ENCODE results near the gene SHLD1.

Gene SHLD1

DNA sequence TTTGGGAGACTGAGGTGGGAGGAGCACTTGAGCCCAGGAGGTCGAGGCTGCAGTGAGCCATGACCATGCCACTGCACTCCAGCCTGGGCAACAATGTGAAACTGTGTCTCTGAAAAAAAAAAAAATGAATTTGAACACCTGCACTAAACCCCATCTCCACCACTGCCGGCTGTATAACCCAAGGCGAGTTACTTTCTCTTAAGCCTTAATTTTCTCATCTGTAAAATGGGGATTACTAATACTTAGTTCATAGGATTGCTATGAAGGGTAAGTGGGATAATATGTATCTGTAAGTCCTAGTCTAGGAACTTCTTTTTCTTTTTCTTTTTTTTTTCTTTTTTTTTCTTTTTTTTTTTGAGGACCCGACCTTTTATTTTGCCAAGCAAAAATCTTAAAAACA is 61.5 kb downstream of the SHLD1 start:
- Histone ChIP-seq H3K4me3 (ENCODE audit: low read depth in 1 of 2, low read length in 1 of 2) (no peak overlapping the region), H3K27ac (no peak overlapping the region), H3K27me3 (no peaks in the 10 kb centered on the region), H3K4me1 (ENCODE audit: control insufficient read depth in 1 of 2, insufficient read depth in 1 of 2, low read depth in 1 of 2, low read length in 1 of 2) (no peaks in the 10 kb centered on the region), H3K36me3 (no peaks in the 10 kb centered on the region), H3K9me3 (no peaks in the 10 kb centered on the region)
- TF ChIP-seq, protein P1, sequence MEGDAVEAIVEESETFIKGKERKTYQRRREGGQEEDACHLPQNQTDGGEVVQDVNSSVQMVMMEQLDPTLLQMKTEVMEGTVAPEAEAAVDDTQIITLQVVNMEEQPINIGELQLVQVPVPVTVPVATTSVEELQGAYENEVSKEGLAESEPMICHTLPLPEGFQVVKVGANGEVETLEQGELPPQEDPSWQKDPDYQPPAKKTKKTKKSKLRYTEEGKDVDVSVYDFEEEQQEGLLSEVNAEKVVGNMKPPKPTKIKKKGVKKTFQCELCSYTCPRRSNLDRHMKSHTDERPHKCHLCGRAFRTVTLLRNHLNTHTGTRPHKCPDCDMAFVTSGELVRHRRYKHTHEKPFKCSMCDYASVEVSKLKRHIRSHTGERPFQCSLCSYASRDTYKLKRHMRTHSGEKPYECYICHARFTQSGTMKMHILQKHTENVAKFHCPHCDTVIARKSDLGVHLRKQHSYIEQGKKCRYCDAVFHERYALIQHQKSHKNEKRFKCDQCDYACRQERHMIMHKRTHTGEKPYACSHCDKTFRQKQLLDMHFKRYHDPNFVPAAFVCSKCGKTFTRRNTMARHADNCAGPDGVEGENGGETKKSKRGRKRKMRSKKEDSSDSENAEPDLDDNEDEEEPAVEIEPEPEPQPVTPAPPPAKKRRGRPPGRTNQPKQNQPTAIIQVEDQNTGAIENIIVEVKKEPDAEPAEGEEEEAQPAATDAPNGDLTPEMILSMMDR (IDR thresholded peaks at IDR 0.05), result no peak

DNA sequence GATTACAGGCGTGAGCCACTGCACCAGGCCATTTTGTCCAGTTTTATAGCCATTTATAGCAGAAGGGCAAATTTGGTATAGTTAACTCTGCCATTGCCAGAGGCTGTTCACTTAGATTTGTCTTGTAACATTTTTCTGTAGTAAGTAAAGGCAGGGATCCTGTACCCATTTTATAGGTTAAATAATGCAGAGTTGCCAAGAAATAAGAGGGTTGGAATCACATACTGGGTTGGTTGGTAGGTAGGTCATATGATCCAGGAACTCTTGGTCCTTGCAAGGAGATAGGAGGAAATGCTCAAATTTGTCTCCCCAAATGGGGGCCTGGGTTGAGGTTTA is 68.1 kb downstream of the SHLD1 start:
- TF ChIP-seq, protein P1 (IDR thresholded peaks at IDR 0.05), result no peak
- Histone ChIP-seq H3K36me3 (no peaks in the 10 kb centered on the region), H3K27ac (no peak overlapping the region), H3K9me3 (no peaks in the 10 kb centered on the region), H3K4me1 (ENCODE audit: control insufficient read depth in 1 of 2, insufficient read depth in 1 of 2, low read depth in 1 of 2, low read length in 1 of 2) (peaks cover 14% of the 10 kb centered on the region in 2 experiments), H3K27me3 (no peaks in the 10 kb centered on the region), H3K4me3 (ENCODE audit: low read depth in 1 of 2, low read length in 1 of 2) (no peak overlapping the region)

DNA sequence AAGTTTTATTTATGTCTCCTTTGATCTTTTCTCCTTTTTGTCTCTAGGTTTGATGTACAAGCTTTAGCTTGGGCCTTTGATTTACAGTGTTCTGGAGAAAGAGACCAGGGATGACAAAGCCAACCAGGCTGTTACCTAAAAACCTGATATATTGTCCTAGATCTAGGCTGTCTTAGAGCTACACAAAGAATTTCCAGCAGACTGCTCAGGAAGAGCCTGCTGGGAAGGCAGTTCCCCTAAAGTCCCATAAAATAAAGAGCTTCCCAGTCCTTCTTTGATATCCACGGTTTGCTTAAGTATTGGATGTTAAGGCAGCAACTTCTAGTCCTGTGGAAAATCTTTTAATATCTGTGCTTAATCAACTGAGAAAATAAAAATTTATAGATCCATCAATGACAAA is 70.5 kb downstream of the SHLD1 start:
- H3K9me3 ChIP-seq, result no peaks in the 10 kb centered on the region
- no peak overlapping the region for H3K4me3 ChIP-seq (ENCODE audit: low read depth in 1 of 2, low read length in 1 of 2)
- no peak overlapping the region for H3K27ac ChIP-seq
- TF ChIP-seq, protein P1 (IDR thresholded peaks at IDR 0.05), result no peak
- H3K36me3 ChIP-seq, result no peaks in the 10 kb centered on the region
- peaks cover 15 to 20% of the 10 kb centered on the region in 2 experiments for H3K4me1 ChIP-seq (ENCODE audit: control insufficient read depth in 1 of 2, insufficient read depth in 1 of 2, low read depth in 1 of 2, low read length in 1 of 2)
- H3K27me3 ChIP-seq, result no peaks in the 10 kb centered on the region

DNA sequence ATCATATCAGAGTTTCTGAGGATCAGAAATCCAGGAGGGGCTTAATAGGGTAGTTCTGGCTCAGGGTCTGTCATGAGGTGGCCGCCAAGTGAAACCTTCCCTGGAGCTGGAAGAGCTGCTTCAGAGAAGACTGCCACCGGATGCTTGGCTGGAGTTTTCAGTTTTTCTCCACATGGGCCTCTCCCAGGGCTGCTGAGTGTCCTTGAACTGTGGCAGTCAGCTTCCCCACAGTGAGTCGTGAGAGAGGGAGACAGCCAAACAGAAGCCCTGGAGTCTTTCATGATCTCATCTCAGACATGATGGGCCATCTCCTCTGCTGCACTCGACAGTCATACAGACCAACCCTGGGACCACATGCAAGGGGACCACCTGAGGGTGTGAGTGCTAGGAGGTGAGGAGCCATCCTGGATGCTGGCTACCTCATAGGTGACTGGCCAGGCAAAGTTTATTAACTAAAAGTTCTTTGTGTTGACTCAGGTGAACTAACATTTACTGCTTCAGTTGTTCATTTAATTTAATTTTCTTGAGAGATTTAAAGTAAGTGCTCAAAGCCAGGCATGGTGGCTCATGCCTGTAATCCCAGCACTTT is 71.5 kb downstream of the SHLD1 start:
- Histone ChIP-seq H3K4me1 (ENCODE audit: control insufficient read depth in 1 of 2, insufficient read depth in 1 of 2, low read depth in 1 of 2, low read length in 1 of 2) (peaks cover 15 to 20% of the 10 kb centered on the region in 2 experiments), H3K27me3 (no peaks in the 10 kb centered on the region), H3K9me3 (no peaks in the 10 kb centered on the region), H3K27ac (peak overlapping the region; percentile 73), H3K4me3 (ENCODE audit: low read depth in 1 of 2, low read length in 1 of 2) (no peak overlapping the region), H3K36me3 (no peaks in the 10 kb centered on the region)
- TF ChIP-seq, protein P1 (IDR thresholded peaks at IDR 0.05), result no peak

DNA sequence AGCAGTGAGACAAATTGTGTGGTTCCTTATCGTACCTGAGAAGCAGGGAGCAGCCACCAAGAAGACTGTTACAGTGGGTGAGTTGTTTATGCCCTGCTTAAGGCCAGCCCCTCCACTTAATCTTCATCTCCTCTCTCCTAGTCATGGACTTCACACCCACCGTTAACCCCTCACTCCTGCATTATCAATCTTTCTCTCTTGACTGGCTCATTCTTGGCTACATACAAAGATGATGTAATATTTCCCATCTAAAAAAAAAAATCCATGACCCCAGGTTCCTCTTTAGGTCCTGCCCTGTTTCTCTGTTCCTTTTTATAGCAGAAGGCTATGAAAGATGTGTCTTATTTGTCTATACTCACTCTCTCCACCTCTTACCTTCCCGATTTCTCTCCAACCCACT is 72.4 kb downstream of the SHLD1 start:
- no peaks in the 10 kb centered on the region for H3K36me3 ChIP-seq
- H3K4me1 ChIP-seq (ENCODE audit: control insufficient read depth in 1 of 2, insufficient read depth in 1 of 2, low read depth in 1 of 2, low read length in 1 of 2), result peaks cover 15 to 20% of the 10 kb centered on the region in 2 experiments
- TF ChIP-seq, protein P1 (IDR thresholded peaks at IDR 0.05), result no peak
- H3K9me3 ChIP-seq, result no peaks in the 10 kb centered on the region
- no peak overlapping the region for H3K4me3 ChIP-seq (ENCODE audit: low read depth in 1 of 2, low read length in 1 of 2)
- H3K27ac ChIP-seq, result peak overlapping the region; percentile 73
- H3K27me3 ChIP-seq, result no peaks in the 10 kb centered on the region
